Cardiac muscle cell (in vitro differentiated cells and primary cell): ENCODE measurements around the gene DLG2. TPM values are rescaled to one million over a fixed set of nuclear protein-coding genes. Genes with fewer than 3 reads are reported as not detected.

Experiments used
- DNase-seq, 2 donors: peaks; one replicate each; pipeline versions ENCODE4 v3.0.0 to v3.0.0-alpha.2; 2010 to 2017; ENCODE audit warnings: low read depth in 1 of 2, low spot score in 1 of 2
- H3K27ac ChIP-seq: fragments of 200-600 bp; sonication (generic); 2 replicates; pipeline ENCODE4 v1.5.1; 2016
- H3K27me3 ChIP-seq: fragments of 200-600 bp; sonication (generic); 2 replicates; pipeline ENCODE4 v1.6.0; 2016; ENCODE audit warnings: control low read depth
- H3K36me3 ChIP-seq: fragments of 200-600 bp; sonication (generic); 2 replicates; pipeline ENCODE4 v1.5.1; 2016; ENCODE audit warnings: control low read depth
- H3K4me1 ChIP-seq: fragments of 200-600 bp; sonication (generic); 2 replicates; pipeline ENCODE4 v1.8.1; 2017; ENCODE audit warnings: low read depth, mild to moderate bottlenecking, mixed run types
- H3K4me3 ChIP-seq: fragments of 200-600 bp; sonication (generic); 2 replicates; pipeline ENCODE4 v1.5.1; 2016; ENCODE audit warnings: mild to moderate bottlenecking
- H3K9me3 ChIP-seq: fragments of 200-600 bp; sonication (generic); 2 replicates; pipeline ENCODE4 v1.5.1; 2017; ENCODE audit warnings: low read depth, mild to moderate bottlenecking, control low read depth
- polyA plus RNA-seq: library from polyadenylated mRNA; unstranded; fragments of >200 nt; fragmentation: Nextera tagmentation; extraction: Ambion mirVana; gene quantifications from 2 replicates; pipeline ENCODE4 v1.2.1, GENCODE V29; 2016
- total RNA-seq: library from RNA; depleted of rRNA; stranded (reverse); fragments of >200 nt; gene quantifications from 2 replicates; pipeline ENCODE4 v1.2.3, GENCODE V29; 2016
- TF ChIP-seq, protein P1 (sequence below): IDR thresholded peaks from 2 replicates; pipeline ENCODE4 v1.5.1; 2012; ENCODE audit warnings: low read depth, mild to moderate bottlenecking, low read length

The DLG2 gene
- total and polyA plus RNA-seq, 2 experiments from 2014 or later = 3.5 to 15.9 TPM

DNA sequence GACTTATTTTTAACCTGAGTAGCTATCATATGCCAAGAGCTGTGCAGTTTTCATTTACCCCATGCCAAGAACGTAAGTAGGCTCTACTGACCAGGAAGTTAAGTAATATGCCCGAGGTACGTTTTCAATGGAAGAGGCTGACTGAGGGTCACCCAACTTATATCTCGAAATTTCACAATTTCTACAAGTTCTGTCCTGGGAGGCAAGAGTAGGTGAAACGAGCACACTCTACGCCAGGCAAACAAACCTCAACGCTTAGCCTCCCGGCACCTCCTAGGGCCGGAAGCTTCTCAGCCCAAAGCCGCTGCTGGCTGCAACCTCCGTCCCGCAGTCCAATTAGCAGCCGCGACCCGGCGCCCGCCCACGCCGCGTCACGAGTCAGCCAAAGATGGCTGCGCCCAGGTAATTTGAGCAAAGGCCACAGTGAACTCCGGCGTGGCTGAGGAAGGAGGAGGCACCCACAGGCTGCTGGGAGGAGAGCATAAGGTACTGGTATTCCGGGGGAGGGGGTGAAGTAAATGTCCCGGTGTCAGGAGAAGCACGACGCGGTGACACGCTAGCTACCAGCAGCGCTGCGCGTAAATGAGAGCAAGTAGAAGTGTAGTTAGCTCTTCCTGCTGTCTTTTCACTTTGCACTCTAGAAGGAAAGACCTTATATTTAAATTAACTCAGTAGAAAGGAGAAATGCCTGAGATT, 20.6 kb upstream of the DLG2 start, which contains the start of gene TMEM126A:
TSS of gene TMEM126A (plus strand) at position 364 of the 696 bp plus-strand sequence. CDS start 2,289 bp downstream, outside the sequence.
- peak within 1 kb of the TSS; percentile 92 for H3K27ac ChIP-seq
- no peaks in the 10 kb centered on the region for H3K36me3 ChIP-seq
- DNase-seq = peak; percentile 89 to 94
- peak within 1 kb of the TSS; percentile 52 for H3K4me3 ChIP-seq
- TF ChIP-seq, protein P1, sequence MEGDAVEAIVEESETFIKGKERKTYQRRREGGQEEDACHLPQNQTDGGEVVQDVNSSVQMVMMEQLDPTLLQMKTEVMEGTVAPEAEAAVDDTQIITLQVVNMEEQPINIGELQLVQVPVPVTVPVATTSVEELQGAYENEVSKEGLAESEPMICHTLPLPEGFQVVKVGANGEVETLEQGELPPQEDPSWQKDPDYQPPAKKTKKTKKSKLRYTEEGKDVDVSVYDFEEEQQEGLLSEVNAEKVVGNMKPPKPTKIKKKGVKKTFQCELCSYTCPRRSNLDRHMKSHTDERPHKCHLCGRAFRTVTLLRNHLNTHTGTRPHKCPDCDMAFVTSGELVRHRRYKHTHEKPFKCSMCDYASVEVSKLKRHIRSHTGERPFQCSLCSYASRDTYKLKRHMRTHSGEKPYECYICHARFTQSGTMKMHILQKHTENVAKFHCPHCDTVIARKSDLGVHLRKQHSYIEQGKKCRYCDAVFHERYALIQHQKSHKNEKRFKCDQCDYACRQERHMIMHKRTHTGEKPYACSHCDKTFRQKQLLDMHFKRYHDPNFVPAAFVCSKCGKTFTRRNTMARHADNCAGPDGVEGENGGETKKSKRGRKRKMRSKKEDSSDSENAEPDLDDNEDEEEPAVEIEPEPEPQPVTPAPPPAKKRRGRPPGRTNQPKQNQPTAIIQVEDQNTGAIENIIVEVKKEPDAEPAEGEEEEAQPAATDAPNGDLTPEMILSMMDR = no peak
- H3K4me1 ChIP-seq = peaks cover 12% of the 10 kb centered on the region
- H3K27me3 ChIP-seq = no peaks in the 10 kb centered on the region
- H3K9me3 ChIP-seq = no peaks in the 10 kb centered on the region

DNA sequence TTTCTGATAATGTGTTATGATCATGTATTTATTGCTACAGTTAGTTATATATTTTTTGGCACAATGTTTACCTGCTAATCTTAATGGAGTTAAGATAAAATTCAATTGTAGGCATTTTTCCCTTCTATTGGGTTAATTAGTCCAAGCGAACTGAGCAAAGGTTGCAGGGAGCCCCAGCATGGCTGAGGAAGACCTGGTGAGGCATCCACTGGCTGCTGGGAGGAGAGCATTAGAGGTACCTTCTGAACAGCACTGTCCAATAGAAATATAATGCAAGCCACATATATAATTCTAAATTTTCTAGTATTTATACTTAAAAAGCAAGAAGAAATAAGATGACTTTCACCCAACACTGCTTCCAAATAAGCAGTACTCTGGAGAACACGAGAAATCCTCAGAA, 19.9 kb upstream of the DLG2 start:
- Histone ChIP-seq H3K9me3 (no peaks in the 10 kb centered on the region), H3K36me3 (no peaks in the 10 kb centered on the region), H3K27ac (peak overlapping the region; percentile 92), H3K4me1 (peaks cover 12% of the 10 kb centered on the region), H3K4me3 (peak overlapping the region; percentile 52), H3K27me3 (no peaks in the 10 kb centered on the region)
- TF ChIP-seq, protein P1 = no peak
- DNase-seq = no peak

DNA sequence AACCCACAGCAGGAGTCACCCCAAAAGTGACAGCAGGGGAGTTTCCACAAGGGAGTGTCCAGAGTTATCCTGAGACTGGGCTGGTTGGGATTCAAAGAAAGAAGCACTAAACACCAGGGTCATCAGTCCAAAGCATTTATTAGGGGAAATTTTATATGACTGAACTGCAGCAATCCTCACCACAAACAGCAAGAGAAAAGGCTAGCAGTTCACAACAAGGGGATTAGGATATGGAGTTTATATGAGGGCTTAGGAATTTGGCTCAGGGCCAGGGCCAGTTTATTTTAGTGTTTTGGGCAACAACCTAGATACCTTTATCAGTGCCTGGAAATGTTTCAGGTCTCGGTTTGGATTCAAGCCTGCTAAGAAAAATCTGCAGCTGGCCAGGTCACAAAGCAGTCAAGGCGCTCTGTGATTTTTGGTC, 16.1 kb upstream of the DLG2 start:
- TF ChIP-seq, protein P1 = no peak
- Histone ChIP-seq H3K4me3 (no peak overlapping the region), H3K27me3 (no peaks in the 10 kb centered on the region), H3K4me1 (peaks cover 12% of the 10 kb centered on the region), H3K9me3 (no peaks in the 10 kb centered on the region), H3K27ac (peak overlapping the region; percentile 13), H3K36me3 (no peaks in the 10 kb centered on the region)
- peak; percentile 62 to 76 for DNase-seq

DNA sequence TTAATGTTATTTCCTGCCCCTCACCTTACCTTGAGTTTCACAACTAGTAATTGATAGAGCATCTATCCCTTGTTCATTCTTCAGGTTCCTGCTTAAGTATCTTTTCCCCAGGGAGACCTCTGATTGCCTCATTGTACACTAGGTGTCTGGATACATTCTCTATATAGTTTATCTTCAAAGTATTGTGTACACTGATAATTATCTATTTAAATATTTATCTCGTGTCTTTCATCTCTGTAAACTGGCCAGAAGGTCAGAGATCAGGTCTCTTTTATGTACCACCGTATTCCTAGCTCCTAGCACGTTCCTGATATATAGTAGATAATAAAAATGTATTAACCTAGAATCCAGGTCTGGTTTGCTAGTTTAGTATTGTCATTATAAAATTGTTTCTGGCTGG, 7.6 kb upstream of the DLG2 start:
- H3K27ac ChIP-seq = no peak overlapping the region
- TF ChIP-seq, protein P1 = no peak
- no peak for DNase-seq
- no peaks in the 10 kb centered on the region for H3K4me1 ChIP-seq
- no peak overlapping the region for H3K4me3 ChIP-seq
- peaks cover 16% of the 10 kb centered on the region for H3K36me3 ChIP-seq
- H3K27me3 ChIP-seq = no peaks in the 10 kb centered on the region
- H3K9me3 ChIP-seq = no peaks in the 10 kb centered on the region

DNA sequence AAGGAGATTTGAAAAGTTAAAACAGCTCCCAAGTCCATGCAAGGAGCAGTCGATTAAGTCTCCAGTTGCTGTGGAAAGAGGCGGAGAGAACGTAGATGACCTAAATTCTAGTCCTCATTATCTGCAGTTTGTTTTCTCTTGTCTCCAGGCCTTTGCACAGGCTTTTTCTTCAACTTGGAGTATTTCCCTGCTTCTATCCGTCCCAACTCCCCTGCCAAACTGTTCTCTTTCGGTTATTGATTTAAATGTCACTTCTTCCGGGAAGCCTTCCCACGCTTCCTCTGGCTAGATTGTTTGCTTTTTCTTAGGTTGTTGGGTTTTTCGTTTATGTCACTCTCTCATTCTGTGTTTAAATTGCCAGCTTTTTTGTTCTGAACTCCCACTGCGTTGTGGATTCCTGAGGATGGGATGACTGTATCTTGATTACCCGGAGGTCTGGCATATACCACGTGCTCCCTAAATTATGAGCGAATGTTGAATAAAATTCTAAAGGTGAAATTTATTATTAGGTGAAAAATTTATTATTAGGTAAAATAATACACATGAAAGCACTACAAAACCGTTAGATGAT, 1.7 kb upstream of the DLG2 start:
- Histone ChIP-seq H3K4me1 (peaks cover 28% of the 10 kb centered on the region), H3K9me3 (no peaks in the 10 kb centered on the region), H3K27ac (peak overlapping the region; percentile 53), H3K36me3 (peaks cover under 1% of the 10 kb centered on the region), H3K27me3 (no peaks in the 10 kb centered on the region), H3K4me3 (peak overlapping the region; percentile 65)
- TF ChIP-seq, protein P1 = no peak
- DNase-seq = no peak
